Left colon (tissue), 2 donors: ENCODE measurements around the gene ATP10A. TPM values are rescaled to one million over a fixed set of nuclear protein-coding genes. Genes with fewer than 3 reads are reported as not detected.

Experiments
- ATAC-seq: fragments of 200-7000 bp; cut with Tn5 transposase; one replicate; pipeline ENCODE4 v1.9.1; 2020; ENCODE audit warnings: mild to moderate bottlenecking, moderate library complexity
- DNase-seq, 2 donors: peaks; one replicate each; pipeline ENCODE4 v3.0.0-alpha.2; 2020
- intact Hi-C, 2 donors: fragments of 100-400 bp; cut with DNase I in 1 of 2; cut with micrococcal nuclease in 1 of 2; formaldehyde crosslinking; loops; one replicate each; pipeline versions ENCODE4 v1.11.2 to v1.14.0; 2022; cut with DNase I, micrococcal nuclease
- total RNA-seq, 2 donors: library from RNA; stranded (reverse); fragmentation: NEBNext Ultra II Directional; extraction: Animal tissue kit (Norgen Biotek cat#: 25700); gene quantifications; one replicate each; pipeline ENCODE4 v1.2.1, GENCODE V29; 2021
- donor health status: DM: no; HTN: no; CAD: no.
- donor health status: DM: yes; HTN: yes; CAD: no.

Gene ATP10A
- total RNA-seq, 2 donors from 2014 or later = 1.4 to 1.5 TPM

DNA sequence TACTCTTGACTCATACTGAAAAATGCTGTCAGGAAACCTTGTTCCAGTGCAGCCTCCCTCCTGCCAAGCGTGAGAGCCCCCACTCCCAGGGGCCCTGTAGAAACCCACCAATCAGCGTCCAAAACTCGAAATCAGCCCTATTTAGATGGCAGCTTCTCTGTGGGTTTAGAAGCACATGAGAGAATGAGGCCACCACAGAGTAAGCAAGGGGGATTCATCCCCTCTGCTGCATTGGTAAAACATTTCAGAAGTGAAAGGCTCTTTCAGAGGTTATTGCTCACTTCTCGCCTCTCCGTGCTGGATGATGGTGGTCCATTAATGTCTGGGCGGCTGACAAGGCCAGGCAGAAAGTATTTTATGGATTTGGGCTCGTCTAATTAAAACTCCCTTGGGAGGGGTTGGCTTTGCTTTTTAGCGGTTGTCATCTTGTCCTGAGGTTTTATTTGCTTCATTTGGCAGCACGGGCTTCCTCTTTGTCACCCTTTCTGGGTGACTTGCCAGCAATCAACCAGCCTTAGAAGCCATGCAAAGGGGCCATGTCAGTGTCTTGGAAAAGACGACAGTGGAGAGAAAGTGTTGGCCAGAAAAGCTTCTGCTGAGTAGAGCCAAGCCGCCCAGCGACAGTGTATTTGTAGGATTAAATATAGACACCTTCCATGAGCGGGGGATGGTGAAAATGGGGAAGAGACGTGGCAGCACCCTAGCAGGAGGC, 145.5 kb downstream of the ATP10A start:
- intact Hi-C loops = no loop called here
- ATAC-seq (no peak), DNase-seq (no peak)

GRCh38 chr15:25717127-25717456, 146.0 kb downstream of the ATP10A start:
- no peak for ATAC-seq
- intact Hi-C loops = no loop called here
- no peak for DNase-seq

GRCh38 chr15:25716414-25717126, 146.6 kb downstream of the ATP10A start:
- DNase-seq (no peak), ATAC-seq (no peak)
- intact Hi-C loops = no loop called here

GRCh38 chr15:25715536-25716413, 147.4 kb downstream of the ATP10A start:
- ATAC-seq (no peak), DNase-seq (no peak)
- intact Hi-C loops = no loop called here

DNA sequence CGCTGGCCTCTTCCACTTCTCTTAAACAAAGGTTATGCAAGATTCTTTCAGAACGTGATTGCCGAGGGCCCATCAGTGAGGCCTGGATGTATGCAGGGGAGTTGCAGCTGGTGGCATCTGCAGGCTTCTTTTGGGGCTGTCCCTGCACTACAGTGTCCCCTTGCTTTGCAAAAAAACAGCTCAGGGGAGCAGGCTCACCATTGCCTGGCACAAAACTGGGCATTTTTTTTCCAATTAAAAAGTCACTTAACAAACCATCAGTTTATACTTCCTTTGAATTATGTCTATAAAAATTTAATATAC, 148.6 kb downstream of the ATP10A start:
- no peak for DNase-seq
- intact Hi-C loops = no loop called here
- no peak for ATAC-seq

DNA sequence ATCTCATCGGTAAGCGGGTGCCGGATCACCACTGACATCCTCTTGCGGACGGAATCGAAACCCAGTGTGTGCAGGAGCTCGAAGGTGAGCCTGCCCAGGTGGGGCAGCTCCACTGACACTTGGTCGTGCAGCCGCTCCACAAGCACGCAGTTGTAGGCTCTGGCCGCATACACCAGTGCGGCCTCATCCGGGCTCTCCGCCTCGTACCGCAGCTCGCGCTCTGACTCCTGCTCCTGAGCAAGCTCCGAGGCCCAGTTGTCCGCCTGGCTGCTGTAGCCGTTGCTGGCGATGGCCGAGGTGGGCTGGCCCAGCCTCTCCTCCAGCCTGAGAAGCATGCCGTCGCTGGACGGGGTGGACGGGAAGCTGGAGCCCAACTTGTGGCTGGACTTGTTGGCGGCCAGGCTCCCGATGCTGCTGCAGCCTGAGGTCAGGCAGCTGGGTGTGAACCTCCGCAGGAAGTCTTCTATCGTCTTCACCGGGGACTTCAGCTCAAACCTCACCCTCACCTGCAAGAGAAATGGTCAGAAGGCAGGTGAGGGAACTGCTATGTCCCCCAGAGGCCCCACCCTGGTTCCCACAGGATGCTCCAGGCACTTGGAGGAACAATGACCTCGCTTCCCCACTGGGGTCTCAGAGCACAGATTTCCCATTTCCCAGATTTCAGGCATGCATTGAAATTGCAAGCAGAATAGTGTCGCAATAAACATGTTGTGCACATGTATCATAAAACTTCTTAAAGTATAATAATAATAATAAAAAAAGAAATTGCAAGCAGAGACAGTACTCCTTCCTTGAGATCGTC, 149.2 kb downstream of the ATP10A start:
- intact Hi-C loops = no loop called here
- ATAC-seq (no peak), DNase-seq (no peak)

DNA sequence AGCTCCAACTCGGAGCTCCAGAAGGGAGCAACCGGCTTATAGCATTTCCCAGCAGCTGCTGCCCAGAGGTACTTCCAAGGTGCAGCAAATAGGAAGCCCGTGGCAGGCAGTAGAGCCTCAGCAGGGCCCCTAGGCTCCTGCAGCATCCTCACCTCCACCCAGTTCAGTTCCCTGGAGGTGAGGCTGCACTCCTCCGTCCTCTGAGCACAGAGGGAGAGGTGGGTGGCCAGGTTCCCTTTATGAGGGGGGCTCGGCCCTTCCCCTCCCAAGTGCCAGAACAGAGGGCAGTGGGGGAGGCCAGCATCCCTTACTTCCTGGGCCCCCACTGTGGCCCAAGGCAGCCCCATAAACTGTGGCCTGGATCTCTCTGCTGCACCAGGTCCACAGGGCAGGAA, 150.2 kb downstream of the ATP10A start:
- ATAC-seq = no peak
- DNase-seq = no peak
- intact Hi-C loops = no loop called here

DNA sequence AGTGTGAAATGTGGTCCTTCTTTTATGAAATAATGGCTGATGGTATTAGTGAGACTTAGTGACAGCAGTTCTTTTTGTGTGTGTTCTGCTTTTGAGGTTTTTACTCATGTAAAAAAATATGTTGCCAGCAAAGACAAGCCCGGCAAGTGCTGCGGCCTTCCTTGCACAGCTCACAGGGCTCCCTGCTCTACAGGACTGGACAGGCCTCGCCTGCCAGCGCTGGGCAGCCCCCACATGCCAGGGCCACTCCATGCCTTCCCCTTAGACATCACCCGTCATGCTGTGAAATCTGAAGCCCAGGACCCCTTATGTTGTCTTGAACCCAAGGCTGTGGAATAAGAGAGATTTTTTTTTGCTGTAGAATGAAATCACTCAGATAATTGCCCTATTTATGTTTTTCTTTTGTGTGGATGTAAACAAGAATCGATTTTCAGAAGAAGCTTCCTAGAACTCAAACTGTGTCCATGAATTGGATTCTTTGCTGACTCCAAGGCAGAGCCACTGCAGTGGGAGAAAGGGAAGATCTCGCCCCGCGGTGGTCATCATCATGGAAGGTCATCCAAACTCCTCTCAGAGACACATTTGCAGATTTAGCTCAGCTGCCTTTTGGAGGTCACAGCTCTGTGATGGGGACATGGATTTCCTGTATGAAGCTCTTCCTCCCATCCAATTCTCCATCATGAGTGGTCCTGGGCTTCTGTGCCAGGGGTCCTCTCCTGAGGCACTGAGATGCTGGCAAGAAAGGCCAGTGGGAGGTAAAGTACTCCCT, 150.8 kb downstream of the ATP10A start:
- no peak for ATAC-seq
- intact Hi-C loops = no loop called here
- DNase-seq = no peak

DNA sequence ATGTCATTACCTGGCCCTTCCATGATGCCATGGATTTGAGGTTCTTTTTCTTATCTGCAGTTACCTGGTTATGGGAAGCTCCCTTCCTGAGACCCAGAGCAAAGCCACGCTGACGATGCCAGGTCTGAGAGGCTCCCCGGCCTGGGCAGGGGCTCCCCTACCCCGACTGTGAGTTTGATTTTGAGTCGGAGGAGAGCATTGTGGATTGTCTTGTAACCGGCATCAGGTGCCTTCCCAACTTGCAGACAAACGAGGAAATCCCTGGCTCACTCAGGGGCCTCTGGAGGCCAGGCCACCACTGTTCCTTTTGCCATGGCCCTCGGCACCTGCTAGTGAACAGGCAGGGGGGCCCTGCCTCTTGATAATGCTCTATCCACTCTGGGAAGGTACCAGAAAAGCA, 151.4 kb downstream of the ATP10A start:
- intact Hi-C loops = no loop called here
- DNase-seq (no peak), ATAC-seq (no peak)

DNA sequence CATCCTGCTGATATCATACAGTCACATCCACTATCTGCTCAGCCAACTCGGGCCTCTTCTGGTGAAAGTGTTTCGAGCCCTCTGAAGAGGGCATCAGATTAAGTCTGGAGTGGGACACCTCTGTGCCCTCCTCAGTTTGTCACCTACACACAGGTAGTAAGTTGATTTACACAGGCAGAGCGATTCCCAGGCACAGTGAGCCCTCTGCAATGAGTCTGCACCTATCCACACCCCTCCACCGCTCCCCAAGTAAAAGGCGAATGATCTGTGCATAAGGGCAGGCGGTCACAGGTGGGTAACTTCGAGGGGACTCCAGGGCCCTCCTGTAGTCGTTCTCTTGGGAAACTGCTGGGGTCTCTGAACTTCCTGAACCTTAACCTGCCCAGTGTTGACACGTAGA, 152.0 kb downstream of the ATP10A start:
- intact Hi-C loops = no loop called here
- no peak for DNase-seq
- no peak for ATAC-seq

- intact Hi-C loops = no loop called here
- ATAC-seq = no peak
- DNase-seq = peak in 1 of 2 donors; percentile 43
These were observed 152.9 kb downstream of the ATP10A start for GRCh38 chr15:25710184-25710583.

DNA sequence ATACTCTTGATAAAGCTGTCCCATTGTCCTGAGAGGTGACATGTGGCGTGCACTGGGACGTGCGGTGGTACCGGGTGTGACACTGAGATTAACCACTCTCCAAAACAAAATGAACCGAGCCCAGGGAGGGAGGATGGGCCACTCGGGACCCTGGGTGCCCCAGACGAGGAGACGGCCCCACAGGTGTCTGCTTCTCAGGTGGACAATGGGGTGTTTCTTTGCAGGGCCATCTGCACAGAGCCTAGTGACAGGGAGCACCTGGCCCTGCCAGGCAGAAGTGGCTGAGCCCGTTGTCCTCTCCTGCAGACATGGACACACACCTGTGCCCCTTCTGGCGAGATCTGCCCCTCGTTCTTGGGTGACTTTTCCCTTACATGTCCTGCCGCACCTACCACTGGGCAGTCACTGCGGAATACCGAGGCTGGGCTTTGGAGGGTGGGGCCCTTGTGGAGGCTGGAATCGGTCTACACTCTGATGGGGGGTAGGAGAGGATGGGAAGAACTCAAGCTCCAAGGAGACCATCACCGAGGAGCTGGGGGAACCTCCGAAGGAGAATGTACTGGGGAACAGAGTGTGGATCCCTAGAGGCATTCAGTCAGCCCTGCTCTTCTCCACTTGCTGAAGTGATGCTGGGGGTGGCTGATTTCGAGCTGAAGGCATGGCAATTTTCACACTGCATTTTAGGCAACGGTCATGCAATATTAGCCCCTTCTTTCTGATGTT, 153.5 kb downstream of the ATP10A start:
- intact Hi-C loops = no loop called here
- DNase-seq (no peak), ATAC-seq (no peak)

GRCh38 chr15:25708391-25708790, 154.7 kb downstream of the ATP10A start:
- ATAC-seq = no peak
- no peak for DNase-seq
- intact Hi-C loops = no loop called here

DNA sequence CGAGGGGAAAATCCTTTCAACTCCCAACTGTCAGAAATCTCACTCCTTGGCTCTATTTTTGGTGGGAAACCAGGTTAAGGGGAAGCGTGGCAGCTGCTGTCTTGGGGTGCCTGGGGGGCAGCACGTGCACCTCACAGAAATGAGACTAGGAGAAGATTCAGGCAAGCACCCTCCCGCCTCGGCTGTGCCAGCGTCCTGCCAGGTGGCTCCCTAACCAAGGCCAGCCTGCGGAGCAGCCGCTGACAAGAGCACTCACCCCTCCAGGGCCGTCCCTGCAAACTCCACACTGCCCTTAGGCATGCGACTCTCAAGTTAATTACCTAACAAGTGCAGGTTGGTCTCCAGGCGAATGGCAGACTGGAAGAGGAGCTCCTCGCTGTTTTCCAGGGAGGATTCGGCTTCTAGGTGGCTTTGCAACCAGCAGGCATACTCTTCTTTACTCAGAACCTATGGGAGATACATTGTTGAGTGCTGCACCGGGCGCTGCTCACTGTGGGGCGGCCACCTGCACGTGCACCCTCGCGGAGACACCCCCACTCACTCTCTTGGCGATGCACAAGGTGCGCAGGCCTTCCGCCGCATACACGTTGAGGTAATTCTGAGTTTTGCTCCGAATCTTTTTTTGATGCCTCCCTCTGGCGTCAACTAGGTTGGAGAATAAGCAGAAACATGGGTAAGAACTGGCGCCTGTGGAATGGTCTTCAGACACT, 155.3 kb downstream of the ATP10A start:
- ATAC-seq (no peak), DNase-seq (no peak)
- intact Hi-C loops = no loop called here

DNA sequence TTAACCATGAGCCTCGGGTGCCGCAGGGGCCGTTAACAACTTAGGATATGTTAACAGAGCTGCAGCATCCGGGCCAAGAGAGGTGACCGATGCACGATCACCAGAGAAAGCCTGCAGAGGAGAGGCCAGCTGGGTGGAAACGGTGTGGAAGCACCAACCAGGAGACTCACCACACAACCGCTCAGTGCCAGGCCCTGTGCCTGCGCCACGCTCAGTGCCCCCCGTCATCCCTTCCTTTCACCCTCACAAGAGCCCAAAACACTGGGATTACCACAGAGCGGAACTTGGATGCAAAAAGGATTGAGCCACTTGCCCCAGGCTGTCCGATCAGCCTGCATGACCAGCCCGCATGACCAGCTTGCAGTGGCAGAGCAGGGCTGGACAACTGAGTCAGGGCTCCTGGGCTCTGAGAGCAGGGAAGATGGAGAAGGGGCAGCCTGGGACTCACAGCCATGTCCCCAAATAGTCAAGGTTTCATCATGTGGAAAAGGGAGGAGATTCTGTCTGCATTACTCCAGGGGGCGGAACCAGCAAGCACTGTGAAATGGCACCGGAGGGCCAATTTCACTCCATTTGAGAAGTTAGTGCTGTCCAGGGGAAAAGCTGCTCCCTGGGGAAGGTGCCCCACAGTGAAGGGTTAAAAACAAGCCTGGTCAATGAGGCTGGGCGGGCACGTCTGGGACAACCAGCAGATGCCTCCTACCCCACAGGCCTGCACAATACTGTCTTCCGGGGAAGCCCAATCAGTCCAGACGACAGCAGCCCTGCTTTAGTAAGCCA, 156.8 kb downstream of the ATP10A start:
- intact Hi-C loops = no loop called here
- ATAC-seq = no peak

GRCh38 chr15:25705433-25706115, 157.6 kb downstream of the ATP10A start:
- no peak for ATAC-seq
- intact Hi-C loops = no loop called here
- no peak for DNase-seq

More for the DNA sequence above, 156.8 kb downstream of the ATP10A start:
- DNase-seq = no peak
